Dendritic cell treated with granulocyte-macrophage colony-stimulating factor and Interleukin-4, amounts not matched to agents 40 ng/mL and 50 ng/mL, for 4 days (primary cell): Measurements from ENCODE around the gene ZNF441.
"Not testable (repeated sequence)": the region's sequence is repeated elsewhere in the genome, so short reads cannot be mapped to it uniquely, and the experiment has no call there.

ENCODE experiments used
- H3K27ac Mint-ChIP-seq: one replicate; pipeline ENCODE4 v1.8.0; 2022; ENCODE audit warnings: mild to moderate bottlenecking, mixed read lengths
- H3K27me3 Mint-ChIP-seq: one replicate; pipeline ENCODE4 v1.8.0; 2022; ENCODE audit warnings: mild to moderate bottlenecking, mixed read lengths
- H3K36me3 Mint-ChIP-seq: one replicate; pipeline ENCODE4 v1.8.0; 2022; ENCODE audit warnings: low read depth, mixed read lengths
- H3K4me1 Mint-ChIP-seq: one replicate; pipeline ENCODE4 v1.8.0; 2022; ENCODE audit warnings: low read depth, mixed read lengths
- H3K4me3 Mint-ChIP-seq: one replicate; pipeline ENCODE4 v1.8.0; 2022; ENCODE audit warnings: mild to moderate bottlenecking, moderate library complexity, mixed read lengths
- H3K9me3 Mint-ChIP-seq: one replicate; pipeline ENCODE4 v1.8.0; 2022; ENCODE audit warnings: mixed read lengths
- intact Hi-C: fragments of 100-400 bp; cut with micrococcal nuclease; formaldehyde crosslinking; loops from one replicate; pipeline ENCODE4 v1.15.0; 2022

The ZNF441 gene

DNA sequence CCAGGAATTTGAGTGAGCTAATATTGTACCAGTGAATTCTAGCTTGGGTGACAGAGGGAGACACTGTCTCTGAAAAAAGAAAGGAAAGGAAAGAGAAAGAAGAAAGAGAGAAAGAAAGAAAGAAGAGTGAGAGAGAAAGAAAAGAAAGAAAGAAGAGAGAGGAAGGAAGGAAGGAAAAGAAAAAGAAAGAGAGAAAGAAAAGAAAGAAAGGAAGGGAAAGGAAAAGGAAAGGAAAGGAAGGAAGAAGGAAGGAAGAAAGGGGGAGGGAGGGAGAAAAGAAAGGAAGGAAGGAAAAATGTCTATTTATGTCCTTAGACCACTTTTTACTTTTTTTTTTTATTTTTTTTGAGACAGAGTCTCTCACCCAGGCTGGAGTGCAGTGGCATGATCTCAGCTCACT is 26.1 kb downstream of the ZNF441 start:
- H3K4me1 Mint-ChIP-seq, result peaks cover 6% of the 10 kb centered on the region
- H3K27ac Mint-ChIP-seq, result no peak overlapping the region
- H3K9me3 Mint-ChIP-seq, result peaks cover 44% of the 10 kb centered on the region
- H3K4me3 Mint-ChIP-seq, result no peak overlapping the region
- intact Hi-C loops, result no loop called here
- H3K36me3 Mint-ChIP-seq, result no peaks in the 10 kb centered on the region
- peaks cover 2% of the 10 kb centered on the region for H3K27me3 Mint-ChIP-seq

GRCh38 chr19:11797491-11797890 is 30.7 kb downstream of the ZNF441 start:
- Mint-ChIP-seq H3K27ac (peak overlapping the region; percentile 74), H3K36me3 (peaks cover 6% of the 10 kb centered on the region), H3K27me3 (peaks cover 5% of the 10 kb centered on the region), H3K9me3 (peaks cover 12% of the 10 kb centered on the region), H3K4me3 (peak overlapping the region; percentile 11), H3K4me1 (peaks cover 14% of the 10 kb centered on the region)
- intact Hi-C loops, result loop anchor here (5.0 kb wide), 1 partner anchor 190 kb away; no protein-coding TSS in a partner anchor

GRCh38 chr19:11798391-11799330 is 31.9 kb downstream of the ZNF441 start, which contains the start of gene ZNF491:
Gene ZNF491, plus strand, starts transcription at chr19:11798523. Its CDS starts 7,431 bp downstream, at chr19:11805954.
- Mint-ChIP-seq H3K9me3 (peaks cover 14% of the 10 kb centered on the region), H3K27me3 (peaks cover 3% of the 10 kb centered on the region), H3K36me3 (peaks cover 9% of the 10 kb centered on the region), H3K4me3 (peak within 1 kb of the TSS; percentile 99), H3K4me1 (peaks cover 14% of the 10 kb centered on the region), H3K27ac (peak within 1 kb of the TSS; percentile 74)
- intact Hi-C loops, result loop anchor here (2.0 to 5.0 kb wide), 2 partner anchors 16 to 189 kb away; partner anchors contain the start of gene ZNF440

DNA sequence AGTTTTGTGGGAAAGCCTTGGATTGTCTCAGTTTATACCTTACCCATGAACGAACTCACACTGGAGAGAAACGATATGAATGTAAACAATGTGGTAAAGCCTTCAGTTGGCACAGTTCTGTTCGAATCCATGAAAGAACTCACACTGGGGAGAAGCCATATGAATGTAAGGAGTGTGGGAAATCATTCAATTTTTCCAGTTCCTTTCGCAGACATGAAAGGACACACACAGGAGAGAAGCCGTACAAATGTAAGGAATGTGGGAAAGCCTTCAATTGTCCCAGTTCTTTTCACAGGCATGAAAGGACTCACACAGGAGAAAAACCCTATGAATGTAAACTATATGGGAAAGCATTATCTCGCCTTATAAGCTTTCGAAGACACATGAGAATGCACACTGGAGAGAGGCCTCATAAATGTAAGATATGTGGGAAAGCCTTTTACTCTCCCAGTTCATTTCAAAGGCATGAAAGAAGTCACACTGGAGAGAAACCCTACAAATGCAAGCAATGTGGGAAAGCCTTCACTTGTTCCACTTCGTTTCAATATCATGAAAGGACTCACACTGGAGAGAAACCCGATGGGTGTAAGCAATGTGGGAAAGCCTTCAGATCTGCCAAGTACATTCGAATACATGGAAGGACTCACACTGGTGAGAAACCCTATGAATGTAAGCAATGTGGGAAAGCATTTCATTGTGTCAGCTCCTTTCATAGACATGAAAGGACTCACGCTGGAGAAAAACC is 39.7 kb downstream of the ZNF441 start:
- Mint-ChIP-seq H3K4me3 (no peak overlapping the region), H3K36me3 (peaks cover 27% of the 10 kb centered on the region)
- intact Hi-C loops, result no loop called here

GRCh38 chr19:11807099-11807380 is 40.2 kb downstream of the ZNF441 start:
- intact Hi-C loops, result no loop called here
- Mint-ChIP-seq H3K4me1 (no peaks in the 10 kb centered on the region), H3K4me3 (no peak overlapping the region), H3K9me3 (peaks cover 54% of the 10 kb centered on the region), H3K27me3 (no peaks in the 10 kb centered on the region), H3K36me3 (peaks cover 27% of the 10 kb centered on the region), H3K27ac (no peak overlapping the region)

More for the DNA sequence above, 39.7 kb downstream of the ZNF441 start:
- no peak overlapping the region for H3K27ac Mint-ChIP-seq
- H3K4me1 Mint-ChIP-seq, result no peaks in the 10 kb centered on the region
- no peaks in the 10 kb centered on the region for H3K27me3 Mint-ChIP-seq
- H3K9me3 Mint-ChIP-seq, result peaks cover 54% of the 10 kb centered on the region

GRCh38 chr19:11813703-11814028 is 46.9 kb downstream of the ZNF441 start:
- peak overlapping the region; percentile 92 for H3K27ac Mint-ChIP-seq
- H3K36me3 Mint-ChIP-seq, result peaks cover 47% of the 10 kb centered on the region
- peaks cover 30% of the 10 kb centered on the region for H3K9me3 Mint-ChIP-seq
- H3K4me1 Mint-ChIP-seq, result peaks cover 23% of the 10 kb centered on the region
- intact Hi-C loops, result loop anchor here (1.0 to 2.0 kb wide), 2 partner anchors 15 to 35 kb away; partner anchors contain the start of genes ZNF439 and ZNF491
- peak overlapping the region; percentile 90 for H3K4me3 Mint-ChIP-seq
- no peaks in the 10 kb centered on the region for H3K27me3 Mint-ChIP-seq

DNA sequence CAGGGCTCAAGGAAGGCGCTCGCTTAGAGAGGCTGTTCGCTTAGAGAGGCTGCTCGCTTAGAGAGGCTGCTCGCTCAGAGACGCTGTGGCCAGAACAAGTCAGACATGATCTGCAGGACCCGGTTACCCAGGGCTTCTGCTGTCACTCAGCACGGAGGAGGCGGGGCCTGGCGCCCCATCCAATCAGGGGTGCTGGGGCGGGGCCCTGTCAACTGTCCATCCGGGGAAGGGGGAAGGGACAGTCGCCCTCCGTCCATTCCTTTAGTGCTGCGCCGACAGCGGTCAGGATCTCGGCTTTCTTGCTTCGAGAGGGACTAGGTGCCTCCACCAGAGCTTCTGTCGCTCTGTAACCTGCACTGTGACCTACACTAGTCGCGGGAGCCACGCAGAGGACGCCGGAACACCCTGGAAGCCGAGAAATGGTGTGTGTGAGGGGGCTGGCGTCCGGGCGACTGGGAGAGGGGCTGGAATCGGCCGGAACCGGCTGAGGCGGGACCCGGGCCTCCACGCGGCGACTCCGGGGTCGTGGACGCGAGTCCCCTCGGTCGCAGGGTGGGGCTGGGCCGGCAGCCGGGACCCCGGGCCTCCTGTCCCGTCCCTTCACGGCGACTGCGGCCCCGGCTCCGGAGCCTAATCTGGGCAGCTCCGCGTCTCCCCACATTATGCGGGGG is 47.4 kb downstream of the ZNF441 start, which contains the start of gene ZNF440:
ZNF440 (plus strand) TSS at position 245 of the 671 bp plus-strand sequence; CDS start at position 420, 175 bp downstream.
- peaks cover 23% of the 10 kb centered on the region for H3K4me1 Mint-ChIP-seq
- H3K27me3 Mint-ChIP-seq, result no peaks in the 10 kb centered on the region
- peaks cover 50% of the 10 kb centered on the region for H3K36me3 Mint-ChIP-seq
- peak within 1 kb of the TSS; percentile 90 for H3K4me3 Mint-ChIP-seq
- intact Hi-C loops, result loop anchor here (1.0 to 2.0 kb wide), 2 partner anchors 15 to 34 kb away; partner anchors contain the start of genes ZNF439 and ZNF491
- peaks cover 32% of the 10 kb centered on the region for H3K9me3 Mint-ChIP-seq
- peak within 1 kb of the TSS; percentile 92 for H3K27ac Mint-ChIP-seq

- Mint-ChIP-seq H3K27ac (peak overlapping the region; percentile 92), H3K27me3 (no peaks in the 10 kb centered on the region), H3K4me3 (peak overlapping the region; percentile 90), H3K36me3 (peaks cover 52% of the 10 kb centered on the region), H3K4me1 (peaks cover 23% of the 10 kb centered on the region), H3K9me3 (peaks cover 32% of the 10 kb centered on the region)
- intact Hi-C loops, result loop anchor here (1.0 to 2.0 kb wide), 2 partner anchors 16 to 34 kb away; partner anchors contain the start of genes ZNF439 and ZNF491
These were observed 47.9 kb downstream of the ZNF441 start for GRCh38 chr19:11814700-11815035.

GRCh38 chr19:11821474-11822109 is 54.8 kb downstream of the ZNF441 start:
- no peaks in the 10 kb centered on the region for H3K27me3 Mint-ChIP-seq
- no peak overlapping the region for H3K27ac Mint-ChIP-seq
- intact Hi-C loops, result no loop called here
- peaks cover 83% of the 10 kb centered on the region for H3K36me3 Mint-ChIP-seq
- no peak overlapping the region for H3K4me3 Mint-ChIP-seq
- H3K9me3 Mint-ChIP-seq, result peaks cover 69% of the 10 kb centered on the region
- peaks cover 10% of the 10 kb centered on the region for H3K4me1 Mint-ChIP-seq

DNA sequence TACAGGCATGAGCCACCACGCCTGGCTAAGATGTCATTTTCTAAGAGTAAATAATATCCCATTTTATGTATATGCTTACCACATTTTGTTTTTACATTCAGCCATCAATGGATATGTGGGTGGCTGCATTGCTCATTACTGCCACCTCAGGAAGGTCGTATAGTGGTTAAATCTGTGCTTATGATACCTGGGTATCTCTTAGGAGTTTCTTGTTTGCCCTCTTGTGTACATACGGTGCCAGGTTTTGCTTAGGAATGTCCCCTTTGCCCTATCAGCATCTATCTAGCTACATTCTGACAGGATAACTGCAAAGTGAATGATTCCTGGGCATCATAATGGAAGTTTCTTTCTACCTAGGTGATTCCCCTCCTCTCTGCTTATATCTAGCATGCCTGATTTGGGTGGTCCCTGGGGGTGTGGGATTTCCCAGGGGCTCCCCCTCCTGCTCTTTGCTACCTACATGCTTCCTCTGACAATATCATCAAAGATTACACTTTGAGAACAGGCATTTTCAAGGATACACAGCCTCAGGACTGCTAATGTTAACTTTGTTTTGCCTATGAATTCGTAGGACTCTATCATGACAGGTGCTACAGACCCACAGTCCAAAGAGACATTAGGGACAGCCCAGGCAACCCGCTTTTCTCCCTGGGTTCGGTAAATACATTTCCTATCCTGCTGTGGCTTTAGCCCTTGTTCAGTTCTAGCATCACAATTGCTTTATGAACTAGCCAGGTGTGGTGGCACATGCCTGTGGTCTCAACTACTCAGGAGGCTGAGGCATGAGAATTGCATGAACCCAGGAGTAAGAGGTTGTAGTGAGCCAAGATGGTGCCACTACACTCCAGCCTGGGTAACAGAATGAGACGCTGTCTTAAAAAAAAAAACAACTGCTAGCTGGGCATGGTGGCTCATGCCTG is 62.4 kb downstream of the ZNF441 start:
- Mint-ChIP-seq H3K9me3 (peaks cover 99% of the 10 kb centered on the region), H3K36me3 (peaks cover 98% of the 10 kb centered on the region)
- intact Hi-C loops, H3K4me3 Mint-ChIP-seq, H3K4me1 Mint-ChIP-seq, H3K27me3 Mint-ChIP-seq, H3K27ac Mint-ChIP-seq: not testable (repeated sequence)

DNA sequence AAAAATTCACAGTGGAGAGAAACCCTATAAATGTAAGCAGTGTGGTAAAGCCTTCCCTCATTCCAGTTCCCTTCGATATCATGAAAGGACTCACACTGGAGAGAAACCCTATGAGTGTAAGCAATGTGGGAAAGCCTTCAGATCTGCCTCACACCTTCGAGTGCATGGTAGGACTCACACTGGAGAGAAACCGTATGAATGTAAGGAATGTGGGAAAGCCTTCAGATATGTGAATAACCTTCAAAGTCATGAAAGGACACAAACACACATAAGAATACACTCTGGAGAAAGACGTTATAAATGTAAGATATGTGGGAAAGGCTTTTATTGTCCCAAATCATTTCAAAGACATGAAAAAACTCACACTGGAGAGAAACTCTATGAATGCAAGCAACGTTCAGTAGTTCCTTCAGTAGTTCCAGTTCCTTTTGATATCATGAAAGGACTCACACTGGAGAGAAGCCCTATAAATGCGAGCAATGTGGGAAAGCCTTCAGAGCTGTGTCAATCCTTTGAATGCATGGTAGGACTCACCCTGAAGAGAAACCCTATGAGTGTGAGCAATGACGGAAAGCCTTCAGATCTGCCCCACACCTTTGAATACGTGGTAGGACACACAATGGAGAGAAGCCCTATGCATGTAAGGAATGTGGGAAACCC is 65.6 kb downstream of the ZNF441 start:
- H3K4me3 Mint-ChIP-seq, result no peak overlapping the region
- H3K4me1 Mint-ChIP-seq, result no peaks in the 10 kb centered on the region
- no peaks in the 10 kb centered on the region for H3K27me3 Mint-ChIP-seq
- intact Hi-C loops, result no loop called here
- H3K36me3 Mint-ChIP-seq, result peaks cover 78% of the 10 kb centered on the region
- H3K9me3 Mint-ChIP-seq, result peaks cover 97% of the 10 kb centered on the region
- H3K27ac Mint-ChIP-seq, result no peak overlapping the region

- Mint-ChIP-seq H3K4me1 (no peaks in the 10 kb centered on the region), H3K27me3 (no peaks in the 10 kb centered on the region), H3K27ac (no peak overlapping the region), H3K4me3 (no peak overlapping the region), H3K9me3 (peaks cover 94% of the 10 kb centered on the region), H3K36me3 (peaks cover 67% of the 10 kb centered on the region)
- intact Hi-C loops, result no loop called here
These were observed 66.7 kb downstream of the ZNF441 start for GRCh38 chr19:11833541-11833940.
